OCI-LY3 (cell line): Measurements from ENCODE around the gene FGGY.
"Not testable (repeated sequence)": the region's sequence is repeated elsewhere in the genome, so short reads cannot be mapped to it uniquely, and the experiment has no call there.

Experiments
- H2AFZ ChIP-seq: fragments of 200-600, 300-600 bp; shearing (Covaris generic); 2 replicates; pipeline ENCODE4 v1.6.0; 2014; ENCODE audit warnings: antibody characterized with exemption, low read depth, low read length
- H3K27ac ChIP-seq: fragments of 200-600, 300-600 bp; sonication (generic); 2 replicates; pipeline ENCODE4 v1.5.1; 2014; ENCODE audit warnings: mild to moderate bottlenecking, low read length, moderate library complexity, mixed read lengths
- H3K27me3 ChIP-seq: fragments of 200-600, 300-600 bp; sonication (generic); 2 replicates; pipeline ENCODE4 v1.6.1; 2014; ENCODE audit warnings: low read depth, low read length, mixed read lengths
- H3K36me3 ChIP-seq: fragments of 200-600, 300-600 bp; sonication (generic); replicated peaks from 2 replicates; pipeline ENCODE3; 2014; ENCODE audit warnings: low read depth, low read length, mixed read lengths
- H3K4me1 ChIP-seq: fragments of 300-600, 200-600 bp; sonication (generic); 2 replicates; pipeline ENCODE4 v1.6.1; 2014; ENCODE audit warnings: low read length, mixed read lengths
- H3K4me2 ChIP-seq: fragments of 200-600, 300-600 bp; sonication (generic); 2 replicates; pipeline ENCODE4 v1.6.1; 2014; ENCODE audit warnings: low read length, mixed read lengths
- H3K4me3 ChIP-seq: fragments of 300-600, 200-600 bp; sonication (generic); 2 replicates; pipeline ENCODE4 v1.5.1; 2014; ENCODE audit warnings: antibody characterized with exemption, mild to moderate bottlenecking, low read length, moderate library complexity
- H3K79me2 ChIP-seq: fragments of 300-600, 200-600 bp; shearing (Covaris generic); 2 replicates; pipeline ENCODE4 v1.6.1; 2014; ENCODE audit warnings: mild to moderate bottlenecking, low read length, mixed read lengths
- H3K9ac ChIP-seq: fragments of 300-600, 200-600 bp; shearing (Covaris generic); 2 replicates; pipeline ENCODE4 v1.6.0; 2014; ENCODE audit warnings: mild to moderate bottlenecking, low read length, moderate library complexity
- H3K9me3 ChIP-seq: fragments of 200-600, 300-600 bp; shearing (Covaris generic); 2 replicates; pipeline ENCODE4 v1.6.1; 2014; ENCODE audit warnings: low read length, mixed read lengths; ENCODE audit not compliant: insufficient read depth
- H4K20me1 ChIP-seq: fragments of 200-600, 300-600 bp; sonication (generic); 2 replicates; pipeline ENCODE4 v1.6.1; 2016; ENCODE audit warnings: low read length, mixed read lengths; ENCODE audit not compliant: insufficient read depth
- EZH2phosphoT487 ChIP-seq: fragments of 200-600 bp; shearing (Covaris generic); IDR thresholded peaks from 2 replicates; pipeline ENCODE4 v1.6.1; 2018; ENCODE audit warnings: antibody characterized with exemption, mixed run types, low read depth
- TF ChIP-seq, protein P1 (sequence below): fragments of 200-600, 300-600 bp; sonication (generic); IDR thresholded peaks from 2 replicates; pipeline ENCODE4 v1.5.1; 2014; ENCODE audit warnings: antibody characterized with exemption, low read length, low read depth

The FGGY gene

DNA sequence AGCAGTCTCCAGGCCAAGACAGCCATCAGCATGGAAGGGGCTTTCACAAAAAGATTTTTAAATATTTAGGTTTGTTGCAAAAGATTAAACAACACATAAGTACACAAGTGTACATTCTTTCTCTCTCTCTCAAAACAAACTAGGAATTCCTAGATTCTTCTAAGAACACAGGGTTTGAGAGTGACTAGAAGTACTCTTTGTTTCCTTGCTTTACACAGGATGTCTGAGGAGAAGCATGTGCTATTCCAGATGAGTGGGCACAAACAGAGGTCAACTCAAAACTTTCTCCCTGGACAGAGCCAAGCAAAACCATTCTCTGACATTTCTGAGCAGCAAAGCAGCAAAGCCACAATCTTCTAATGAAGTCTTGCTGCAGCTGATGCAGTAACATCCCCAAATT, 307.3 kb downstream of the FGGY start:
- H3K36me3 ChIP-seq = no peaks in the 10 kb centered on the region
- H3K9ac ChIP-seq = no peak overlapping the region
- no peak overlapping the region for H3K4me2 ChIP-seq
- no peak overlapping the region for H2AFZ ChIP-seq
- H3K27me3 ChIP-seq = no peaks in the 10 kb centered on the region
- H3K4me3 ChIP-seq = no peak overlapping the region
- H3K79me2 ChIP-seq = no peaks in the 10 kb centered on the region
- no peaks in the 10 kb centered on the region for H3K4me1 ChIP-seq
- H3K27ac ChIP-seq = no peak overlapping the region
- H3K9me3 ChIP-seq = no peaks in the 10 kb centered on the region
- H4K20me1 ChIP-seq = no peaks in the 10 kb centered on the region
- no peak for TF ChIP-seq EZH2phosphoT487
- TF ChIP-seq, protein P1, sequence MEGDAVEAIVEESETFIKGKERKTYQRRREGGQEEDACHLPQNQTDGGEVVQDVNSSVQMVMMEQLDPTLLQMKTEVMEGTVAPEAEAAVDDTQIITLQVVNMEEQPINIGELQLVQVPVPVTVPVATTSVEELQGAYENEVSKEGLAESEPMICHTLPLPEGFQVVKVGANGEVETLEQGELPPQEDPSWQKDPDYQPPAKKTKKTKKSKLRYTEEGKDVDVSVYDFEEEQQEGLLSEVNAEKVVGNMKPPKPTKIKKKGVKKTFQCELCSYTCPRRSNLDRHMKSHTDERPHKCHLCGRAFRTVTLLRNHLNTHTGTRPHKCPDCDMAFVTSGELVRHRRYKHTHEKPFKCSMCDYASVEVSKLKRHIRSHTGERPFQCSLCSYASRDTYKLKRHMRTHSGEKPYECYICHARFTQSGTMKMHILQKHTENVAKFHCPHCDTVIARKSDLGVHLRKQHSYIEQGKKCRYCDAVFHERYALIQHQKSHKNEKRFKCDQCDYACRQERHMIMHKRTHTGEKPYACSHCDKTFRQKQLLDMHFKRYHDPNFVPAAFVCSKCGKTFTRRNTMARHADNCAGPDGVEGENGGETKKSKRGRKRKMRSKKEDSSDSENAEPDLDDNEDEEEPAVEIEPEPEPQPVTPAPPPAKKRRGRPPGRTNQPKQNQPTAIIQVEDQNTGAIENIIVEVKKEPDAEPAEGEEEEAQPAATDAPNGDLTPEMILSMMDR = no peak

DNA sequence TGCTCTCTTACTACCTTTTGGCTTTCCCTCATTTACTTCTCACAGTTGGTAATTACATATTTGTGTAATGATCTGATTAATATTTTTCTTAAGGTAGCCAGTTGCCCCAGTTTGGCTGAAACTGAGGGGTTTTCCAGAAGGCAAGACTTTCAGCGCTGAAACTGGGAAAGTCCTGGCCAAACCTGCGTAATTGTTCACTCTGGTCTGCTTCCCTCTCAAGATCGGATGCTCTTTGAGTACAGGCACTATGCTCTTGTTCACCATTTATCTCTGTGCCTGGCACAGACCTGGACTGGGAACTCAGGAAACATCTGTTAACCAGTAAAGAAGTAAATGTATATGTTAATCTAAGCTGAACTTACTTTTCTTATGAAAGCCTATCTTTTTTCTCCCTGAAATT, 308.3 kb downstream of the FGGY start:
- no peaks in the 10 kb centered on the region for H3K9me3 ChIP-seq
- no peaks in the 10 kb centered on the region for H3K4me1 ChIP-seq
- H3K9ac ChIP-seq = no peak overlapping the region
- H3K4me3 ChIP-seq = no peak overlapping the region
- no peak overlapping the region for H3K27ac ChIP-seq
- H3K36me3 ChIP-seq = no peaks in the 10 kb centered on the region
- H2AFZ ChIP-seq = no peak overlapping the region
- H4K20me1 ChIP-seq = no peaks in the 10 kb centered on the region
- no peak for TF ChIP-seq EZH2phosphoT487
- TF ChIP-seq, protein P1 = no peak
- no peaks in the 10 kb centered on the region for H3K27me3 ChIP-seq
- H3K4me2 ChIP-seq = no peak overlapping the region
- H3K79me2 ChIP-seq = no peaks in the 10 kb centered on the region

DNA sequence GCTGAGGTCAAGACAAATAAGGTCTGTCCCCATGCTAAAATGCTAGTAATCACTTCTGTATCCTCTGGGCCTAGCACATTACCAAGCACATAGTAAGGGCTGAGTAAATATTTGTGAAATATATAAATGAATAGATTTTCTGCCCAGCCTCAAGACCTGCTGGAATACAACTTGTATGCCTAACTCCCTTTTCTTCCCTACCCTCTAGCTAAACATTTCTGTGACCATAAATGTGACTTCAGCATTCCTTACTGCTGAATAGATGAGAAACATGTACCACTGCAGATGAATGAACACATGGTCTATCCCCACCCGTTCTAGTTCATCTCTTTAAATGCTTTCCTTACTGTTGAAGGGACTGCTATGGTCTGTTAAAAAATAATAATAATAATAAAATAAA, 308.9 kb downstream of the FGGY start:
- Histone ChIP-seq H3K79me2 (no peaks in the 10 kb centered on the region), H3K27me3 (no peaks in the 10 kb centered on the region), H3K27ac (no peak overlapping the region), H3K9me3 (no peaks in the 10 kb centered on the region), H4K20me1 (no peaks in the 10 kb centered on the region), H2AFZ (no peak overlapping the region), H3K4me2 (no peak overlapping the region), H3K4me3 (no peak overlapping the region), H3K4me1 (no peaks in the 10 kb centered on the region), H3K9ac (no peak overlapping the region), H3K36me3 (no peaks in the 10 kb centered on the region)
- TF ChIP-seq, protein P1 = no peak
- TF ChIP-seq EZH2phosphoT487 = no peak

DNA sequence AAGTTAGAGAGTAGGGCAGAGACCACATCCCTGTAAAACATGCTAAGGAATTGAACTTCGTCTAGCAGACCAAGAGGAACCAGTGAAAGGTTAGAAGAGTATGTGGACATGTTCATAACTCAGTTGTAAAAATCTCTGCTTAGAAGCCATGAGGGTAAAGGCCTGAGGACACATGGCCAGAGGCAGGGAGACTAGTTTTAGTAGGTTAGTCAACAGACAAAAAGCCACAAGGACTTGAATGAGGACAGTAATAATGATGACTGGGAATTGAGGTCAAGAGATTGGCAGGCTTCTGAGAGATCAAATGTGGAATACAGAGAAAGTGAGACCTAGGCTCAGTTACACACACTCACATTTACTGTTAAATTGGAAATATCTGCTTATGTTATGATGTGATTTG, 312.4 kb downstream of the FGGY start:
- Histone ChIP-seq H3K79me2 (no peaks in the 10 kb centered on the region), H3K36me3 (no peaks in the 10 kb centered on the region), H3K27me3 (no peaks in the 10 kb centered on the region), H3K27ac (no peak overlapping the region), H4K20me1 (no peaks in the 10 kb centered on the region), H3K9ac (no peak overlapping the region), H3K4me2 (no peak overlapping the region), H3K4me3 (no peak overlapping the region), H3K9me3 (no peaks in the 10 kb centered on the region), H3K4me1 (no peaks in the 10 kb centered on the region), H2AFZ (no peak overlapping the region)
- TF ChIP-seq, protein P1 = no peak
- TF ChIP-seq EZH2phosphoT487 = no peak

DNA sequence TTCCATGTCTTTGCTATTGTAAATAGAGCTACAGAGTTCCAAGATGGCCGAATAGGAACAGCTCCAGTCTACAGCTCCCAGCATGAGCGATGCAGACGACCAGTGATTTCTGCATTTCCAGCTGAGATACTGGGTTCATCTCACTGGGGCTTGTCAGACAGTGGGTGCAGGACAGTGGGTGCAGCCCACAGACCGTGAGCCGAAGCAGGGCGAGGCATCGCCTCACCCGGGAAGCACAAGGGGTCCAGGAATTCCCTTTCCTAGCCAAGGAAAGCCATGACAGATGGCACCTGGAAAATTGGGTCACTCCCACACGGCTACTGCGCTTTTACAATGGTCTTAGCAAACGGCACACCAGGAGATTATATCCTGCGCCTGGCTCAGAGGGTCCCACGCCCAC, 313.6 kb downstream of the FGGY start:
- H3K79me2 ChIP-seq, H3K4me2 ChIP-seq, H3K36me3 ChIP-seq, H3K4me1 ChIP-seq, H4K20me1 ChIP-seq, H2AFZ ChIP-seq, H3K27ac ChIP-seq, H3K9ac ChIP-seq, H3K27me3 ChIP-seq, H3K9me3 ChIP-seq, H3K4me3 ChIP-seq: not testable (repeated sequence)
